Fibroblast of lung (primary cell): ENCODE measurements around the gene EML1. TPM values are rescaled to one million over a fixed set of nuclear protein-coding genes. Genes with fewer than 3 reads are reported as not detected.

Experiments used
- DNase-seq, 2 donors: peaks; one replicate each; pipeline versions ENCODE4 v3.0.0 to v3.0.0-alpha.2; 2010; ENCODE audit warnings: low read depth in 2 of 2
- H2AFZ ChIP-seq: 2 replicates; pipeline ENCODE4 v1.5.1; 2012; ENCODE audit warnings: low read length, control low read depth, inconsistent platforms
- H3K27ac ChIP-seq: 2 replicates; pipeline ENCODE4 v1.5.1; 2011; ENCODE audit warnings: low read length, control low read depth; ENCODE audit not compliant: insufficient read depth
- H3K27me3 ChIP-seq: 2 replicates; pipeline ENCODE4 v1.5.1; 2011; ENCODE audit warnings: mild to moderate bottlenecking, low read length; ENCODE audit not compliant: control insufficient read depth, insufficient read depth
- H3K36me3 ChIP-seq: 2 replicates; pipeline ENCODE4 v1.5.1; 2011; ENCODE audit warnings: low read length; ENCODE audit not compliant: control insufficient read depth, insufficient read depth
- H3K4me1 ChIP-seq: 2 replicates; pipeline ENCODE4 v1.5.1; 2011; ENCODE audit warnings: low read length; ENCODE audit not compliant: control insufficient read depth, insufficient read depth; ENCODE audit errors: extremely low read depth
- H3K4me2 ChIP-seq: 2 replicates; pipeline ENCODE4 v1.5.1; 2011; ENCODE audit warnings: low read length, control low read depth; ENCODE audit not compliant: insufficient read depth; ENCODE audit errors: extremely low read depth
- H3K4me3 ChIP-seq, 4 experiments: fragments of 200-600 bp in 1 of 4; sonication (generic) in 1 of 4; replicated peaks in 1 of 4; 2 replicates each; pipeline ENCODE4 v1.5.1; 2011 to 2016; ENCODE audit warnings: low read length in 4 of 4, low read depth in 3 of 4, mild to moderate bottlenecking in 3 of 4, control low read depth in 2 of 4, inconsistent platforms in 1 of 4, mixed read lengths in 1 of 4; ENCODE audit not compliant: insufficient read depth in 1 of 4; ENCODE audit errors: control extremely low read depth in 1 of 4
- H3K79me2 ChIP-seq: 2 replicates; pipeline ENCODE4 v1.5.1; 2012; ENCODE audit warnings: mild to moderate bottlenecking, low read length, inconsistent platforms; ENCODE audit not compliant: control insufficient read depth, insufficient read depth
- H3K9ac ChIP-seq: 2 replicates; pipeline ENCODE4 v1.5.1; 2011; ENCODE audit warnings: mild to moderate bottlenecking, low read length, control low read depth; ENCODE audit not compliant: insufficient read depth
- H3K9me3 ChIP-seq: 2 replicates; pipeline ENCODE4 v1.5.1; 2012; ENCODE audit warnings: low read depth, low read length; ENCODE audit not compliant: control insufficient read depth, insufficient read depth
- H4K20me1 ChIP-seq: 2 replicates; pipeline ENCODE4 v1.5.1; 2011; ENCODE audit warnings: low read length; ENCODE audit not compliant: control insufficient read depth, insufficient read depth; ENCODE audit errors: extremely low read depth
- EZH2 ChIP-seq: IDR thresholded peaks from 2 replicates; pipeline ENCODE4 v1.5.1; 2012; ENCODE audit warnings: low read length, control low read depth, mild to moderate bottlenecking; ENCODE audit errors: missing control alignments
- polyA plus RNA-seq, 2 donors: library from polyadenylated mRNA; depleted of rRNA in 1 of 2; stranded (reverse) in 1 of 2; unstranded in 1 of 2; fragments of >200 nt; gene quantifications; 2 replicates each; pipeline ENCODE4 v1.2.1, GENCODE V29; 2011 to 2012; ENCODE audit warnings: missing spikeins in 1 of 2
- total RNA-seq: library from RNA; depleted of rRNA; stranded (reverse); fragments of >200 nt; gene quantifications from 2 replicates; pipeline ENCODE4 v1.2.1, GENCODE V29; 2014
- TF ChIP-seq, protein P1 (sequence below), 2 donors: IDR thresholded peaks in 1 of 2; conservative IDR thresholded peaks in 1 of 2; 1 replicate in 1 of 2; 2 replicates in 1 of 2; pipeline ENCODE4 v1.5.1; 2011 to 2012; ENCODE audit warnings: low read length in 2 of 2, control low read depth in 1 of 2, inconsistent platforms in 1 of 2, low read depth in 1 of 2, mild to moderate bottlenecking in 1 of 2

Gene EML1
- total and polyA plus RNA-seq, 2 donors (not counting 1 experiment from before 2014, with no cell fraction given): 22.4 to 74.5 TPM

DNA sequence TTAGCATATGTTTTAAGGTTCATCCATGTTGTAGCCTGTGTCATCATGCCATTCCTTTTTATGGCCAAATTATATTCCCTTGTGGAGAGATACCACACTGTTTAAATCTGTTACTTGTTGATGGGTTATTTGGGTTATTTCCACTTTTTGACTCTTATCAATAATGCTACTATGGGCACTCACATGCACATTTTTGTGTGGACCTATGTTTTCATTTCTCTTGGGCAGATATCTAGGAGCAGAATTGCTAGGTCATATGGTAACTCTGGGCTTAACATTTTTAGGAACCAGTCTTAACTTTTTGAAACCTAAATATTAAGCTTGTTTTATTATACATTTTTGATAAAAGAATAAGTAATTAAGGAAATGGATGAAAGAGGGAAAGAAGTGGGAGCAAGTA lies 4.0 kb downstream of the EML1 start:
- Histone ChIP-seq H4K20me1 (no peaks in the 10 kb centered on the region), H2AFZ (no peak overlapping the region), H3K79me2 (peaks cover 5% of the 10 kb centered on the region), H3K27ac (no peak overlapping the region), H3K9me3 (no peaks in the 10 kb centered on the region), H3K4me2 (no peak overlapping the region), H3K4me3 (no peak overlapping the region), H3K4me1 (no peaks in the 10 kb centered on the region), H3K27me3 (no peaks in the 10 kb centered on the region), H3K36me3 (no peaks in the 10 kb centered on the region), H3K9ac (no peak overlapping the region)
- no peak for DNase-seq
- TF ChIP-seq EZH2: no peak
- TF ChIP-seq, protein P1, sequence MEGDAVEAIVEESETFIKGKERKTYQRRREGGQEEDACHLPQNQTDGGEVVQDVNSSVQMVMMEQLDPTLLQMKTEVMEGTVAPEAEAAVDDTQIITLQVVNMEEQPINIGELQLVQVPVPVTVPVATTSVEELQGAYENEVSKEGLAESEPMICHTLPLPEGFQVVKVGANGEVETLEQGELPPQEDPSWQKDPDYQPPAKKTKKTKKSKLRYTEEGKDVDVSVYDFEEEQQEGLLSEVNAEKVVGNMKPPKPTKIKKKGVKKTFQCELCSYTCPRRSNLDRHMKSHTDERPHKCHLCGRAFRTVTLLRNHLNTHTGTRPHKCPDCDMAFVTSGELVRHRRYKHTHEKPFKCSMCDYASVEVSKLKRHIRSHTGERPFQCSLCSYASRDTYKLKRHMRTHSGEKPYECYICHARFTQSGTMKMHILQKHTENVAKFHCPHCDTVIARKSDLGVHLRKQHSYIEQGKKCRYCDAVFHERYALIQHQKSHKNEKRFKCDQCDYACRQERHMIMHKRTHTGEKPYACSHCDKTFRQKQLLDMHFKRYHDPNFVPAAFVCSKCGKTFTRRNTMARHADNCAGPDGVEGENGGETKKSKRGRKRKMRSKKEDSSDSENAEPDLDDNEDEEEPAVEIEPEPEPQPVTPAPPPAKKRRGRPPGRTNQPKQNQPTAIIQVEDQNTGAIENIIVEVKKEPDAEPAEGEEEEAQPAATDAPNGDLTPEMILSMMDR (conservative IDR thresholded peaks at IDR 0.05 in 1 of 2, IDR thresholded peaks at IDR 0.05 in 1 of 2; ENCODE audit: low read depth in 1 of 2, low read length in 2 of 2): no peak

- Histone ChIP-seq H3K36me3 (no peaks in the 10 kb centered on the region), H4K20me1 (no peaks in the 10 kb centered on the region), H3K4me1 (peaks cover 2% of the 10 kb centered on the region), H3K79me2 (no peaks in the 10 kb centered on the region), H3K27ac (no peak overlapping the region), H3K4me2 (no peak overlapping the region), H3K9ac (no peak overlapping the region), H3K27me3 (no peaks in the 10 kb centered on the region), H3K9me3 (no peaks in the 10 kb centered on the region), H3K4me3 (no peak overlapping the region), H2AFZ (no peak overlapping the region)
- no peak for DNase-seq
- TF ChIP-seq, protein P1 (conservative IDR thresholded peaks at IDR 0.05 in 1 of 2, IDR thresholded peaks at IDR 0.05 in 1 of 2; ENCODE audit: low read depth in 1 of 2, low read length in 2 of 2): no peak
- no peak for TF ChIP-seq EZH2
Measured at GRCh38 chr14:99800781-99801180, 7.6 kb downstream of the EML1 start.

DNA sequence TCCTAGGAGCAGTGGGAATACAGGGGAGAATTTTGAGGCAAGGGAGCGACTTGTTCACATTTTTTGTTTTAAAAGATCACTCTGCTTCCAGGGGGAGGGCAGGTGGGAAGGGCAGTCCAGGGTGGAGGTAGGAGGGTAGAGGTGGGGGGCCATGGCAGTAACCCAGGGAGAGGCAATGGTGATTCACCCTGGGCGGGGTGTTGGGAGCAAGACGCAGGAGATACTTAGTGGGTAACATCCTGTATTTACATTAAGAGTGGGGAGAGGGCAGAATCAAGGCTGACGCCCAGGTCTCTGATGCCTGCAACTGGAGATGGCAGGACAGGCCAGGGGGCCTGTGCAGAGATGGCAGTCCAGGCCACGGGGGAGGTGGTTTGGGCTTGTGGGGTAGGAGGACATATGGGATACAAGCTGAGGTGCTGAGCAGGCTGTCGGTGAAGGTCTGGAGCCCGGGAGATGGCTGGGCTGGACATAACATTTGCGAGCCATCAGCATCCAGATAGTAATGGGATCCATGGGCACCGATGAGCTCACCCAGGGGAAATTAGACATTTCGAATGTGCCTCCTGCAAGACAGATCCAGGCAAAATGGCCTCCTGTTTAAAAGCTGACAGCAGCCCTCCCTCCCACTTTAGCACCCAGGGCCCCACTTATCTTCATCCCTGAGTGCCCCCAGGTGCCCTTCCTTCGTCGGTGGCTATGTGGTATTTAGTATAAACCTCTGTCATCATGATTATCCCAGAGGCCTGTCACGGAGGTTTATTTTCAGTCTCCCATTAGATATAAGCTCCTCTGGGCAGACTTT lies 9.3 kb downstream of the EML1 start:
- DNase-seq: peak in 1 of 2 donors; percentile 35
- Histone ChIP-seq H3K9me3 (no peaks in the 10 kb centered on the region), H4K20me1 (no peaks in the 10 kb centered on the region), H3K27me3 (no peaks in the 10 kb centered on the region), H3K9ac (no peak overlapping the region), H3K4me2 (no peak overlapping the region), H3K4me3 (no peak overlapping the region), H2AFZ (no peak overlapping the region), H3K79me2 (no peaks in the 10 kb centered on the region), H3K27ac (no peak overlapping the region), H3K36me3 (no peaks in the 10 kb centered on the region), H3K4me1 (peaks cover 2% of the 10 kb centered on the region)
- no peak for TF ChIP-seq EZH2
- TF ChIP-seq, protein P1 (conservative IDR thresholded peaks at IDR 0.05 in 1 of 2, IDR thresholded peaks at IDR 0.05 in 1 of 2; ENCODE audit: low read depth in 1 of 2, low read length in 2 of 2): no peak
